ENCODE data around the gene ATP1A2. TPM values are rescaled to one million over a fixed set of nuclear protein-coding genes. Genes with fewer than 3 reads are reported as not detected.
"Not testable (repeated sequence)": the region's sequence is repeated elsewhere in the genome, so short reads cannot be mapped to it uniquely, and the experiment has no call there.

ATP1A2 gene
- polyA plus RNA-seq, 4 donors: 3.7 to 5.3 (median 4.5) TPM

- no peak for DNase-seq (ENCODE audit: low read depth in 4 of 4, low spot score in 3 of 4)
Observed at GRCh38 chr1:160122978-160123495, 7.5 kb downstream of the ATP1A2 start.

- no peak for DNase-seq (ENCODE audit: low read depth in 4 of 4, low spot score in 3 of 4)
Observed at GRCh38 chr1:160123726-160124125, 8.2 kb downstream of the ATP1A2 start.

DNA sequence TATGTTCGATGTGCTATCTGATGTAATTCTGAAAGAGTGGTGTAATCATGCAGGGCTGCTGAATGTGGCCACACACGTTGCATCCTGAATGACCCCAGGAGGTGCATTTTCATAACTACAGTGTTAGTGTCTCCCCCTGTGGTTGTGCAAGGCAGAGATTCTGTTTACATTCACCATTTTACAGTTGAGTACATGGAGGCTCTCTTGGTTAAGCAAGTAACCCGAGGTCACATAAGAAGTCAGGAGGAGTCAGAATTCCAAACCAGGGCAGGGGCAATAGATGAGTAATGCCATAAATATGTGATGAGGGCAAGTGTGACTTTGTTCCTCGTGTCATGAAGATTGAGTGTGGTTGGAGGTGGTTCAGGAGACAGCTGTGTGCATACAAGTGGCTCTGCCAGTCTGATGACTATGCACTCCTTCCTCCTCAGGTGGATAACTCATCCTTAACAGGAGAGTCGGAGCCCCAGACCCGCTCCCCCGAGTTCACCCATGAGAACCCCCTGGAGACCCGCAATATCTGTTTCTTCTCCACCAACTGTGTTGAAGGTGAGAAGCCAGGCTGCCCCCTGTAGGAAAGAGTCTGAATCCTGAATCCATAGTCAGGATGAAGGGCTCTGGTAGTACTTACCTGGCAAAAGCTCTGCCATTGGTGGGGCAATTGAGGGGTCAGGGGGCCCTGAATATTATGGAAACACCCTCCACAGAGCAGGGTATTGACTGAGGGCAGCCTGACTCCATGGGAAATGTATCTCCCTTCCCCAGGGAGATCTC, 9.3 kb downstream of the ATP1A2 start:
- no peak for DNase-seq (ENCODE audit: low read depth in 4 of 4, low spot score in 3 of 4)

GRCh38 chr1:160125746-160126145, 10.2 kb downstream of the ATP1A2 start:
- DNase-seq (ENCODE audit: low read depth in 4 of 4, low spot score in 3 of 4): no peak

- DNase-seq (ENCODE audit: low read depth in 4 of 4, low spot score in 3 of 4): not testable (repeated sequence)
Observed at GRCh38 chr1:160126342-160126741, 10.8 kb downstream of the ATP1A2 start.

GRCh38 chr1:160127381-160127780, 11.8 kb downstream of the ATP1A2 start:
- DNase-seq (ENCODE audit: low read depth in 4 of 4, low spot score in 3 of 4): no peak

DNA sequence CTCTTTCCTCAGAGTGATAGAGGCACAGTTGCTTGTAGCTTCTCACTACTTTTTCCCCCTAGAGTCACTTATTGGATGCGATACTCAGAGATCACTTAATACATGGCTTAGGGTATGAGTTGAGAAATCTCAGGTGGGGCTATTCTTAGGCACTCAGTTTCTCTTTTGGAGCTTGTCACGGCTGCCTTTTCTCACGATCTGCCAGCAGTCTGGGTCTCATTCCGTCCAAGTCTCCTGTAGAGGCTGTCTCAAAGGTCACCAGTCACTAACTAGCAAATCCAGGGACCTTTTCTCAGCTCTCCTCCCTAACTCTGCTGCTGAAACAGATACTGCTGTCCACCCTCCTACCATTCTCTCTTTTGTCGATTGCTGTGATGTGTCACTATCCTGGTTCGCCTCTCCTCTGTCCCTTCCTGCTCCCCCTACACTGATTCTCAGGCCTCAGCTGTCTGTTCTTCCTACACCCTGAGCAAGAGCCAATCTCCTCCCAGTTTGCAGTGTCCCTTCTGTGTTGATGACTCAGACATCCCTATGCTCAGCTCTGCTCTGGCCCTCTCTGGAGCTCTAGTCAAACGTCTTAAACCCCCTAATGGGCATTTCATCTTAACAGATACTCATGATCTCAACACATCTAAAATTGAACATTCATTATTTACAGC, 12.4 kb downstream of the ATP1A2 start:
- DNase-seq (ENCODE audit: low read depth in 4 of 4, low spot score in 3 of 4): no peak

GRCh38 chr1:160128636-160129035, 13.1 kb downstream of the ATP1A2 start:
- DNase-seq (ENCODE audit: low read depth in 4 of 4, low spot score in 3 of 4): no peak

DNA sequence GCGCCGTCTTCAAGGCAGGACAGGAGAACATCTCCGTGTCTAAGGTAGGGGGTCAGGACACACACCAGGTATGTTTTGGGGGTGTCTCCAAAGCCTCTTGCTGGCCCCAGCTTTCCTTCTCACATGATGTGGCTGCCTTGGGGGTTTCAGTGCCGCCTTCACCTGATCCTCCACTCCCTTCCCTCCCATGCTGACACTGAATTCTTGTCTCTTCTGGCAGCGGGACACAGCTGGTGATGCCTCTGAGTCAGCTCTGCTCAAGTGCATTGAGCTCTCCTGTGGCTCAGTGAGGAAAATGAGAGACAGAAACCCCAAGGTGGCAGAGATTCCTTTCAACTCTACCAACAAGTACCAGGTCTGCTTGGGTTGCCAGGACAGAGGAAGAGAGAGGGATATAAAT, 13.5 kb downstream of the ATP1A2 start:
- DNase-seq (ENCODE audit: low read depth in 4 of 4, low spot score in 3 of 4): no peak

- DNase-seq (ENCODE audit: low read depth in 4 of 4, low spot score in 3 of 4): no peak
Observed at GRCh38 chr1:160129558-160129957, 14.0 kb downstream of the ATP1A2 start.

- no peak for DNase-seq (ENCODE audit: low read depth in 4 of 4, low spot score in 3 of 4)
Observed at GRCh38 chr1:160129966-160130365, 14.4 kb downstream of the ATP1A2 start.

DNA sequence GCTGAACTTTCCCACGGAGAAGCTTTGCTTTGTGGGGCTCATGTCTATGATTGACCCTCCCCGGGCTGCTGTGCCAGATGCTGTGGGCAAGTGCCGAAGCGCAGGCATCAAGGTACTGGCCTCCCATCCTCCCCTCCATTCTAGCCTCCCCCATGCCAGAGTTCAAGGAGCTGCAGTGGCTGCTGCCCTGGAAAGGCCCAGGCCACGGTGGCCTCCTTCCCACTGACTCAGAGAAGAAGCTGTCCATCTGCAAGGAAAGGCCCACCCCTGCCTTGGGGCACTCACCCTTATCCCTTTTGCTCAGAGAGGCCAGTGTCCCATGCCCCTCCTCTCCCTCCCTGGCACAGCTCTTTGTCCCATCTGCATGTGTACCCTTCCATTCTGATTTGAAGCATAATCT, 14.9 kb downstream of the ATP1A2 start:
- no peak for DNase-seq (ENCODE audit: low read depth in 4 of 4, low spot score in 3 of 4)

- no peak for DNase-seq (ENCODE audit: low read depth in 4 of 4, low spot score in 3 of 4)
Observed at GRCh38 chr1:160130939-160131338, 15.4 kb downstream of the ATP1A2 start.

DNA sequence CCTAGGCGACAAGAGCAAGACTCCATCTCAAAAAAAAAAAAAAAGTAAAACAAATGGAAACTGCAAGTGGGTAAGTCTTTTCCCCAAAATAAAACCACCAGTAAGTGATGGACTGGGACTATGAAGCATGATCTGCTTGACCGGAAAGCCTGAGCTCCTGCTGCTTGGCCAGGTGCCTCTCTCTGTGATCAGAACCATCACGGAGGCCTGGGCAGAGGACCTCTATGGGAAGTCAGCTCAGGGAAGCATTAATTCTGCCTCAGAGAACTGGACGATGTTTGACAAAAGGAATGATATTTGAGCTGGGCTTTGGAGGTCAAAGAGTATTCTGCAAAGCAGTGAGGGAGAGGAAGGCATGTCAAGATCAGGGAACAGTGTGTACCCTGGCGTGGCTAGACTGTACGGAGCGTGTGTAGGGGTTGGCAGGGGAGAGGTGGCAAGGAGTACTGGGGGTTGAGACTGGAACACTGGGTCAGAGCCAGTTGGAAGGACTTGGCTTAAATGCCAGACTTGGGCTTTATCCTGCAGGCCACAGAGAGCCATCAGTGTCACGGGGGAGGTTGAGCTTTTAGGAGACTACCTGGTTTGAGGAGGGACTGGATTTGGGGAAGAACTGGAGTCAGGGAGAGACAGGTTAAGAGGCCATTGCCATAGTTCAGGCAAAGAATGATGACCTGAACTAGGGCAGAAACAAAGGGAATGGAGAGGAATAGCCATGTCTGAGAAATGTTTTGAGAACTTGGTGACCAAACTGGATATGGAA, 16.4 kb downstream of the ATP1A2 start:
- DNase-seq (ENCODE audit: low read depth in 4 of 4, low spot score in 3 of 4): no peak

GRCh38 chr1:160133990-160134770, 18.6 kb downstream of the ATP1A2 start:
- no peak for DNase-seq (ENCODE audit: low read depth in 4 of 4, low spot score in 3 of 4)

- DNase-seq (ENCODE audit: low read depth in 4 of 4, low spot score in 3 of 4): no peak
Observed at GRCh38 chr1:160134791-160135572, 19.4 kb downstream of the ATP1A2 start.

DNA sequence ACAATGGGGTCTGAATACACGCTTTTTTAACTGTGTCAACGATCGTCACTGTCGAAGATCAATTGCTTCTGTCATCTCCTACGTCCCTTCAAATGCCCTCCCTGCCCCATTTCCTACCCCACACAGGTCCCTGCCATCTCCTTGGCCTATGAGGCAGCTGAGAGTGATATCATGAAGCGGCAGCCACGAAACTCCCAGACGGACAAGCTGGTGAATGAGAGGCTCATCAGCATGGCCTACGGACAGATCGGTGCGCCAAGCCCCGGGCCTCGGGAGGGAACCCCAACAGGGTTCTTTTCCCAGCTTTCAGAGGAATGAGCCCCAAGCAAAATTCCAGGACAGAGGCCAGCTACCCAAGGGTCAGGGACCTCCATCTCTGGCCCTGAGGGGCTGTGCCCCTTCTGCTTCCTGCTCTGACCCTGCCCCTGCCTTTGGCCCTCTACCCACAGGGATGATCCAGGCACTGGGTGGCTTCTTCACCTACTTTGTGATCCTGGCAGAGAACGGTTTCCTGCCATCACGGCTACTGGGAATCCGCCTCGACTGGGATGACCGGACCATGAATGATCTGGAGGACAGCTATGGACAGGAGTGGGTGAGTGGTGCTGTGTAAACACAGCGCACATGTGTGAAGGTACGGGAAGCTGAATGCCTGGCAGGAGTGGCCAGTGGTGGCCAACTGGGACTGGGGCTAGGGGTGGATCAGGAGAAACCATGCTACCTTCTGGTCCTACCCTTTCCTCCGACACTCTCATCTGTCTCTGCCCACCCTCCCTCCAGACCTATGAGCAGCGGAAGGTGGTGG, 20.8 kb downstream of the ATP1A2 start:
- DNase-seq (ENCODE audit: low read depth in 4 of 4, low spot score in 3 of 4): no peak

- DNase-seq (ENCODE audit: low read depth in 4 of 4, low spot score in 3 of 4): no peak
Observed at GRCh38 chr1:160136926-160137200, 21.3 kb downstream of the ATP1A2 start.

DNA sequence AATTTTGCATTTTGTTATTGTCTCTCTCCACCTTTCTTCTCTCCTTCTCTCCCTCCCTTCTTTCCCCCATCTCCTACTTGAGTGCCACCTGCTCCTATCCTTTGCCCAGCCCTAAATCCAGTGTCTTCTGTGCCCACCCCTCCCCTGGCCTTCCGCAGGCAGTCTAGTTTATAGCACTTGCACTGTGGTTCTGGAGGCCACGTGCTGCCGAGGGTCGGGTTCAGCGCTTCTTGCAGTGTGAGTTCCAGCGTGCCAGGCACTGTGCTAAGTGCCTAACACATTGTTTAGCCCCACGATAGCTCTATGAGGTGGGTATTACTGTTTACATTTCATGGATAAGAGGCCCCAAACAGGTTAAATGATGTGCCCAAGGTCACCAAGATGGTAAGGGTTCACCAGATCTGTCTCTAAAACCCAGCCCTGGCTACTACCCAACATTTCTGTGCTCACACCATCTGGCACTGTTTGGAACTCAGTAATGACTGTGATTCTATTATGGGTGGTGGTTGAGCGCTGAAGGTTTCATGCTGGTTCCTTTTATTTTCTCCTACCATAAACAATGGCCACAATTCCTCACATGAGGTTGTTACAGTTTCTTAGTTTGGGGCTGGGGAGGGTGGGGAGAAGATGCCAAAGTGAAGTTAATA, 21.8 kb downstream of the ATP1A2 start:
- DNase-seq (ENCODE audit: low read depth in 4 of 4, low spot score in 3 of 4): no peak
